GM18858 (cell line): Measurements from ENCODE around the gene PKLR.
"Not testable (repeated sequence)": the region's sequence is repeated elsewhere in the genome, so short reads cannot be mapped to it uniquely, and the experiment has no call there.

ENCODE experiments used
- ATAC-seq: cut with Tn5 transposase; IDR thresholded peaks from one replicate; pipeline ENCODE4 v1.9.1; 2021; ENCODE audit not compliant: unreplicated experiment

Gene PKLR

GRCh38 chr1:155256058-155256852 is 45.0 kb downstream of the PKLR start:
- ATAC-seq, result no peak

- no peak for ATAC-seq
These were observed 45.8 kb downstream of the PKLR start, which contains the start of gene ENTREP3 for GRCh38 chr1:155255243-155256007. Gene ENTREP3, minus strand, starts transcription at chr1:155255483. Its CDS starts 606 bp downstream, at chr1:155254877.

DNA sequence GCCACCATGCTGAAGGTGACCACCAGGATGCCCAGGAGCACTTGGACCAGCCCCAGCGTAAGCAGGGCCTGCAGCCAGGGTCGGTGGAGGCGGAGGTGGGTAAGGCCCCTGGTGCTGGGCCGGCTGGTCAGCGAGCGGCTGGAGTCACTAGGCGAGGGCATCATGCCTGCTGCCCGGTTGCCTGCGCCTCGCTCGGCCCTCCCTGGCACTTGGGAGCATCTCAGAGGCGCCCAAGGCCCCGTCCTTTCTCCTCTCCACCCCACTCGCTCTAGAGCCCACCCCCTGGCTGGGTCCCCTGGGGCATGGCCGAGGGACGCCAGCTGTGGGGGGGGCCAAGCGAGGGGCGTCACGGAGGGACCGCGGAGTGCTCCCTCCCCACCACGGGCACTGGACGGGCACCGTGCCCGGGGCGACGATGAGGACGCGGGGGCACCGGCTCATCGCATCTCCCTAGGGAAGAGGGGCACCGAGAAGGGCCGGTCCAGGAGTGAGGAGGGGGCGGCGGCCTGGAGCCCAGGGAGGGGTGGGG is 46.5 kb downstream of the PKLR start:
- ATAC-seq, result no peak

DNA sequence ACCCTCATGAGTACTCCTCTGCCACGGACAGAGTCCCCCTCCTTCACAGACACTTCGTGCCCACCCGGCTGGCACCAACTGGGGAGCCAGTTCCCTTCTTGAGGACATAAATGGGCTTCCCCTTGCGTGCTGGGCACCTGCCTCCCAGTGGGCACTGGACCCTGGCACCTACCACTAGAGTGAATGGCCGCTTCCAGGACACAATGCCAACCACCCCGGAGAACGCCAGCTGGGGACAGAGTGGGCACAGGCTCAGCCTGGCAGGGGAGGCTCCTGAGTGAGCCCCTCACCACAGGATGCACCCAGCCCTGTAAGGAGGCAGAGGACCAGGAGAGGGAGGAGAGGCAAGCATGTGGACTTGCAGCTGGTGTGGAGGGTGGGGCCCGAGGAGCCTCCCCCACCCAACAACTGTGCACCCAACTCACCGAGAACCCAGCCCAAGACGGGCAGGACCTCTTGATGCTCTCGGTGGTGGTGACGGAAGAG is 47.0 kb downstream of the PKLR start:
- no peak for ATAC-seq

- no peak for ATAC-seq
These were observed 47.4 kb downstream of the PKLR start for GRCh38 chr1:155253797-155254196.

GRCh38 chr1:155253208-155253607 is 48.0 kb downstream of the PKLR start:
- ATAC-seq, result no peak

DNA sequence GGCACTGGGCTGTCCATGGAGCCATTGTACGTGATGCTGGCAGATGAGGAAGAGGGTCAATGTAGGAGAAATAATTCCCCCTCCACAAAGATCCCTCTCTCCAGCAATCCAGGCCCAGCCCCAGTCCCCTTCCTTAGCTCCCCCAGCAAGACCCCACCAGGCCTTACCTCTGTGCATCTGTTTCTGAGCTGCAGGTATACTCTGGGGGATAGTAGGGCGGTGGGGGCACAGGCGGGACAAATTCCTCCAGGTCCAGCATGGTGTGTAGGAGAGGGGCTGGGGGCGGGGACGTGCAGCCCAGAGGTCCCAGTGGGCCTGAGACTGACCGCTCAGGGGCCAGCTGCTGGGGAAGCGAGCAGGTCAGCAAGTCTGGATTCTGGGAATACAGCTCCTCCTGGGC is 49.7 kb downstream of the PKLR start:
- ATAC-seq, result no peak

DNA sequence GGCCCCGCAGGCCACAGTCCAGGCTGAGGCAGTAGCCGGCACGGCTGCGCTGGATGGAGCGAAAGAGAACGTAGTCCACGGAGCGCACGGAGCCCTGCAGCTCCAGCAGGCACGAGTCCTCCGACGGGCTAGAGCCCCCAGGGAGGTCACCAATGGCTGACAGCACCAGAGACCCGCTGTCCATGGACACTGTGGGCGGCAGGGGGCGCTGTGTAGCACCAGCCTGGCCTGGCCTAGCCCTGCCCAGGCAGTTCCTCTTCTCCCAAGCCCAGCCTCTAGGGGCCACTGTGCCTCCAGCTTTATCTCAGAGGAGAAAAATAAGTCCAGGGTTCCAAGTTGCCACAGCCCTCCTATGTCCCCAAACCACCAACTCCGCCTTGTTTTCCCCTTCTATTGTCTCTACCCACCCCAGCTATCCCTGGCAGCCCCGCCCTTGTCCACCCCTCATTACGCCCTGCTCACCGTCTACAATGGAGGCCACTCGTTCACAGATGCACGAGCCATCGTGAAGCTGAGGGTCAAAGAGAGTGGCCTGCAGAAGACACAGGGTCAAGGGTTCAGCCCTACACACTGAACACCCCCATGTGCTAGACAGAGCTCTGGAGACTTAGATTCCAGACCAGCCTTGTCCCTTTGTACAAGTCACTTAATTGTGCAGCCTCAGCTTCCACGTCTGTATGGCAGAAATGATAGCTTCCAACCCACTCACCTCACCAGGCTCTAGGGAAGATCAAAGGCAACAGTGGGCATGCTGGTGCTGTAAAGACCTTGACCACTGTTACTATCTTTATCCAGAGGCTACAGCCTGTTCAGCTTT is 50.4 kb downstream of the PKLR start:
- peak; percentile 76 for ATAC-seq

DNA sequence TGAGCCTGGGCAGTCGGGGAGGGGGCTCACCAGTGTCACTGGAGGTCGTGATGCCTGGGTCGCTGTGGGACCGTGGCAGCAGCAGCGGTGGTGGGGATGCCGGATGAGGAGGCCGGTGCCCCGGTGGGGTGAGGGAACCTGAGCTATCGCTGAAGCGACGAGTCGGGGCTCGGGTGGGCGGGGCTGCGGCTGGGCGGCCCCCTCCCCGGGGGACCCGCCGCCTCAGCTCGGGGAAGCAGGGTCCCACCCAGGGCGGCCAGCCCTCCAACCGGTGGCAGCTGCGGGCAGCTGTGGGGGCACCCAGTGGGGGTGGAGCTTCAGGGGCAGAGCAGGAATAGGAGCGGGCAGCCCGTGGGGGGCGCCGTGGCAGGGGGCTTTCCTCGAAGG is 51.0 kb downstream of the PKLR start:
- ATAC-seq, result peak; percentile 22

DNA sequence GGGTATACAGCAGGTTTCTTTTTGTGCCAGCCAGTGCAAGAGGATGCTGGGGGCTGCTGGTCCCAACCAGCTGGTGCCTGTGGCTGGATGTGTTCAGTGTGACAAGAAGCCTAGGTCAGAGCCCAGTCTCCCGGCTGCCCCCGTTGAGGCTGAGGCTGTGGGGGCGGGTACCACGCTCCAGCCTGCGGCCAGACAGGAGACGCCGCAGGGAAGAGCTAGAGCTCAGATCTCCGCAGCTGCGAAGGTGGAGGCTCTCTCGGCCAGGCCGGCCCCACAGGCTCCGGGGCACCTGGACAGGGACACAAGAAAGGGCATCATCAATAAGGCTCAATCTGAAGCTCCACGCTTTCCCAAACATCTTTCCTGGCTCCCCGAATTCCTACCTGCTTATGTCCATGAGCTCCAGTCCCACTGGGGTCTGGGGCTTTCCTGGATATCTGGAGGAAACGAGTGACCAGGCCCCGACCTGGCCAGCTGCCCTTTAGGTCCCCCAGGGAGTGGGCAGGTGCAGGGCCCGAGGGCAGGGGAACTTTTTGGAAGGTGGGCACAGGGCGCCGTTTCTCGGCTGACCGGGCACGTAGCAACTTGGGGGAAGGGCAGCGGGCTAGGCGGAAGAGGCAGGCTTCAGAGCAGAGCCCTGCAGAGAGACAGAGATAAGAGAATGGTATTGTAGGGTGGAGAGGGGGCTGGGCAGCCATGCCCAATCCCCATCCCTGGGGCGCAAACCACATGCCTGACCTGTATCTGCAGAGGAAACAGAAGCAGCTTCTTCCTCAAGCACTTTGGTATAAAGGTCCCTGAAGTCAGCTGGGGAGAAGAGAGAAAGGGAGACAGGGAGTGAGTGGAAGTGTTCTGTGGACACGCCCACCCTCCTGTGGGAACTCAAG is 53.3 kb downstream of the PKLR start:
- no peak for ATAC-seq

DNA sequence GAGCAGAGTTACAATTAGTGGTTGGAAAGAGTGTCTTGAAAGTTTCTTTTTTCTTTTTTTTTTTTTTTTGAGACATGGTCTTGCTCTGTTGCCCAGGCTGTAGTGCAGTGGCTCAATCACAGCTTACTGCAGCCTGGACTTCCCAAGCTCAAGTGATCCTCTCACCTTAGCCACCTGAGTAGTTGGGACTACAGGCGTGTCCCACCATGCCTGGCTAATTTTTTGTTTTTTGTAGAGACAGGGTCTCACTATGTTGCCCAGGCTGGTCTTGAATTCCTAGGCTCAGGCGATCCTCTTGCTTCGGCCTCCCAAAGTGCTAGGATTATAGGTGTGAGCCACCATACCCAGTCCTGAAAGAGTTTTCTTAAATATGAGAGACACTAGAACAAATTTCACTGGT is 54.4 kb downstream of the PKLR start:
- ATAC-seq, result not testable (repeated sequence)

GRCh38 chr1:155245163-155245524 is 56.1 kb downstream of the PKLR start:
- no peak for ATAC-seq

GRCh38 chr1:155244368-155245162 is 56.7 kb downstream of the PKLR start:
- ATAC-seq, result peak; percentile 67

DNA sequence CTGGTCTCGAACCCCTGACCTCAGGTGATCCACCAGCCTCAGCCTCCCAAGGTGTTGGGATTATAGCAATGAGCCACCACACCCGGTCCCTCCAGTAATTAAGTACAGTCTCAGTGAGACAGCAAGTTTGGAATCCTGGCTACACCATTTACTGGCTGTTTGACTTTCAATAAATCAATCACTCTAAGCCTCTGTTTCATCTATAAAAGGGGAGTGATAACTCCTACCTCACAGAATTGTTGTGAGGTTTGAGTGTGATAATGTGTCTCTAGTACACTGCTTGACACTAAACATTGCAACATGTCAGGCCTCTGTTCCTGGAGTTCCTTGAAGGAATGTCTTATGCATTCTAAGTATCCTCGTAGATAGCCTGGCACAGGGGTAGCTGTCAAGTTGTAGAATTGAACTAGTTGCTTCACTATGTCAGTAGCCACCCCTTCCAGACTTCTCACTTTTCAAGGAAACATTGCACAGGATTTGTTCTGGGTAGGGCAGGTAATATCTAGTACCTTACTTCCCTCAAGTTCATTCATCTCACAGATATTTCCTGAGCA is 58.4 kb downstream of the PKLR start:
- ATAC-seq, result no peak

GRCh38 chr1:155241841-155242264 is 59.4 kb downstream of the PKLR start:
- no peak for ATAC-seq

DNA sequence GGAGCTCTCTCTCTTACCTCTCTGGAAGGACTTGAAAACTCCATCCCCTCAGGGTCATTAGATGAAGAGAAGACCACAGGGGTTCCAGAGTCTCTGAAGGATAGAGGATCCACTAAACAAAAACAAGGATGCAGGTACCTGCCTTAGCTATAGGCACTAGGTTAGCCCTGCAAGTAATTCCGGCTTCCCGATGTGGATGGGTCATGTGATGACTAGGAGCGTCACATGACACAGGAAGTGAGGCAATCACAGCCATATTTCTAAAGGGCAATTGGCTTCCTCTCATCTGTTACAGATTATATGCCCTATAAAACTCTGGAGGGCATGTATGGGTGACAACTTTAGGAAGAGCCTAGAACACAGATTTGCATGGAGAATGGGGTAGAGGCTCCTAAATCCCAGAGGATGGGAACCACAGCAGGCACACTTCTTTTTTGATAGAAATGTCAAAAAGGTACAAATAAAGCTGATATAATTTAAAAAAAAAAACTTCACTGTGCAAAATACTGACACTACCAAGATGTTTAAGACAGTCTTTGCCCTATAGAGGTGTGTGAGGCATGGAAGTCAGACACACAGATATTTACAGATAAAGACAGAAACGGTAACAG is 60.1 kb downstream of the PKLR start:
- no peak for ATAC-seq
